Caco-2 (cell line): ENCODE data around the gene DSTN. TPM values are rescaled to one million over a fixed set of nuclear protein-coding genes. Genes with fewer than 3 reads are reported as not detected.

Source experiments
- BruUV-seq: library from RNA; stranded (reverse); fragments of 400-500 nt; replicated peaks from 2 replicates; lab custom pipeline; 2021; lab: Mats Ljungman, UMichigan
- CTCF ChIA-PET: fragments of 300-600 bp; sonication (Branson Sonifier 250); formaldehyde crosslinking; loops from one replicate; lab custom pipeline; 2022; ENCODE audit warnings: antibody characterized with exemption; lab: Charles Lee
- POLR2A ChIA-PET: fragments of 300-600 bp; sonication (Branson Sonifier 250); formaldehyde crosslinking; loops from one replicate; lab custom pipeline; 2022; ENCODE audit warnings: antibody characterized with exemption; lab: Charles Lee
- DNase-seq, 2 experiments: peaks; one replicate each; pipeline versions ENCODE4 v3.0.0 to v3.0.0-alpha.2; 2020 to 2022
- H3K27me3 ChIP-seq: replicated peaks from 2 replicates; pipeline ENCODE4 v1.6.0; 2011; ENCODE audit warnings: low read length; ENCODE audit not compliant: control insufficient read depth, insufficient read depth
- H3K36me3 ChIP-seq: 2 replicates; pipeline ENCODE4 v1.5.1; 2011; ENCODE audit warnings: low read length; ENCODE audit not compliant: control insufficient read depth, insufficient read depth
- H3K4me1 ChIP-seq: fragments of 250-450 bp; sonication (Bioruptor Pico); 2 replicates; pipeline ENCODE4 v1.5.1; 2020; ENCODE audit warnings: mild to moderate bottlenecking
- H3K4me3 ChIP-seq: 2 replicates; pipeline ENCODE4 v1.5.1; 2011; ENCODE audit warnings: low read depth, mild to moderate bottlenecking, control low read depth, low read length
- H3K9me3 ChIP-seq: fragments of 250-450 bp; sonication (Bioruptor Pico); 2 replicates; pipeline ENCODE4 v1.5.1; 2020; ENCODE audit warnings: mild to moderate bottlenecking, moderate library complexity
- H3K27ac Mint-ChIP-seq: one replicate; pipeline ENCODE4 v1.8.0; 2022; ENCODE audit warnings: mixed read lengths; ENCODE audit not compliant: unreplicated experiment
- H3K27me3 Mint-ChIP-seq: one replicate; pipeline ENCODE4 v1.8.0; 2022; ENCODE audit warnings: mixed read lengths; ENCODE audit not compliant: insufficient read depth, unreplicated experiment
- H3K36me3 Mint-ChIP-seq: one replicate; pipeline ENCODE4 v1.8.0; 2022; ENCODE audit warnings: mild to moderate bottlenecking, mixed read lengths; ENCODE audit not compliant: insufficient read depth, unreplicated experiment
- H3K4me1 Mint-ChIP-seq: one replicate; pipeline ENCODE4 v1.8.0; 2022; ENCODE audit warnings: low read depth, mixed read lengths; ENCODE audit not compliant: unreplicated experiment
- H3K4me3 Mint-ChIP-seq: one replicate; pipeline ENCODE4 v1.8.0; 2022; ENCODE audit warnings: mild to moderate bottlenecking, moderate library complexity, mixed read lengths; ENCODE audit not compliant: unreplicated experiment
- H3K9me3 Mint-ChIP-seq: one replicate; pipeline ENCODE4 v1.8.0; 2022; ENCODE audit warnings: mixed read lengths; ENCODE audit not compliant: unreplicated experiment
- CTCF ChIP-seq, 2 experiments: fragments of 200-600 bp in 1 of 2; IDR thresholded peaks; 1 replicate in 1 of 2; 2 replicates in 1 of 2; pipeline versions ENCODE4 v1.5.1 to v1.8.0; 2011 to 2022; ENCODE audit warnings: antibody characterized with exemption in 1 of 2, control low read depth in 1 of 2, inconsistent platforms in 1 of 2, low read depth in 1 of 2, low read length in 1 of 2, mild to moderate bottlenecking in 1 of 2, moderate library complexity in 1 of 2; ENCODE audit not compliant: insufficient read depth in 1 of 2, severe bottlenecking in 1 of 2, unreplicated experiment in 1 of 2
- intact Hi-C: fragments of 100-400 bp; cut with micrococcal nuclease; formaldehyde crosslinking; loops from one replicate; pipeline ENCODE4 v1.10.0; 2022; ENCODE audit not compliant: unreplicated experiment
- total RNA-seq: library from RNA; stranded (reverse); gene quantifications from 2 replicates; pipeline ENCODE4 v1.2.3, GENCODE V29; 2022

The DSTN gene
- total RNA-seq, 1 experiment from 2014 or later, result 318 TPM

- Mint-ChIP-seq H3K4me3 (no peak overlapping the region), H3K9me3 (no peaks in the 10 kb centered on the region), H3K27me3 (no peaks in the 10 kb centered on the region), H3K4me1 (peaks cover 25% of the 10 kb centered on the region), H3K36me3 (peaks cover 25% of the 10 kb centered on the region), H3K27ac (peak overlapping the region; percentile 11)
- BruUV-seq, result no TSS peak
- H3K4me1 ChIP-seq, result peaks cover 17% of the 10 kb centered on the region
- ChIA-PET CTCF (interaction anchor here (0.7 kb wide), 1 partner anchor 9 kb away, joined by 3 read pairs; no protein-coding TSS in a partner anchor), POLR2A (interaction anchor here (0.7 to 3.5 kb wide), 2 partner anchors 11 to 40 kb away, joined by 4 to 17 read pairs; partner anchors contain the start of gene DSTN)
- H3K4me3 ChIP-seq, result no peak overlapping the region
- H3K36me3 ChIP-seq, result no peaks in the 10 kb centered on the region
- TF ChIP-seq CTCF (IDR thresholded peaks at IDR 0.05; ENCODE audit: insufficient read depth in 1 of 2, low read depth in 1 of 2, low read length in 1 of 2, severe bottlenecking in 1 of 2, unreplicated experiment in 1 of 2), result no peak
- no peaks in the 10 kb centered on the region for H3K27me3 ChIP-seq
- H3K9me3 ChIP-seq, result no peaks in the 10 kb centered on the region
- intact Hi-C loops, result loop anchor here (2.0 kb wide), 1 partner anchor 14 kb away; no protein-coding TSS in a partner anchor
- no peak for DNase-seq
Measured at GRCh38 chr20:17580895-17581294, 11.0 kb downstream of the DSTN start.

DNA sequence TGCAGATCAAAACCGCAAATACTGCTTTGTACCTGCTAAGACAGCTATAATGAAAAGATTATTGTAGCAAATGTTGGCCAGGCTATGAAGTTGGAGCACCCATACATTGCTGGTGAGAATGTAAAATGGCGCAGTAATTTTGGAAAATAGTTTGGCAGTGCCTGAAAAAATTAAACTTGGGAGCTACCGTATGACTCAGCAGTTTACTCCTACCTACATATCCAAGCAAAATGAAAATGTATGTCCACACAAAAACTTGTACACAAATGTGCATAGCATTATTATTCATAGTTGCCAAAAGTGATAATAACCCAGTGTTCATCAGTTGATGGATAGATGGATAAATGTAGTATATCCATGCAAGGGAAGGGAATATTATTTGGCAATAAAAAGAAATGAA lies 13.3 kb downstream of the DSTN start:
- no peak overlapping the region for H3K4me3 ChIP-seq
- DNase-seq, result no peak
- H3K9me3 ChIP-seq, result no peaks in the 10 kb centered on the region
- H3K4me1 ChIP-seq, result peaks cover 12% of the 10 kb centered on the region
- peaks cover 30% of the 10 kb centered on the region for H3K4me1 Mint-ChIP-seq
- no TSS peak for BruUV-seq
- ChIA-PET CTCF (no interaction called here), POLR2A (interaction anchor here (0.6 to 1.0 kb wide), 3 partner anchors 11 to 169 kb away, joined by 3 to 4 read pairs (median 4); partner anchors contain the start of gene DSTN)
- H3K36me3 ChIP-seq, result peaks cover 1% of the 10 kb centered on the region; the same call in 1 of the 2 replicates
- no peaks in the 10 kb centered on the region for H3K27me3 Mint-ChIP-seq
- no peak overlapping the region for H3K4me3 Mint-ChIP-seq
- no peaks in the 10 kb centered on the region for H3K27me3 ChIP-seq
- H3K36me3 Mint-ChIP-seq, result peaks cover 34% of the 10 kb centered on the region
- H3K9me3 Mint-ChIP-seq, result no peaks in the 10 kb centered on the region
- no peak overlapping the region for H3K27ac Mint-ChIP-seq
- intact Hi-C loops, result no loop called here
- no peak for TF ChIP-seq CTCF (IDR thresholded peaks at IDR 0.05; ENCODE audit: insufficient read depth in 1 of 2, low read depth in 1 of 2, low read length in 1 of 2, severe bottlenecking in 1 of 2, unreplicated experiment in 1 of 2)

- DNase-seq, result no peak
- Mint-ChIP-seq H3K27me3 (no peaks in the 10 kb centered on the region), H3K27ac (no peak overlapping the region), H3K4me3 (no peak overlapping the region), H3K4me1 (peaks cover 23% of the 10 kb centered on the region), H3K9me3 (no peaks in the 10 kb centered on the region), H3K36me3 (peaks cover 37% of the 10 kb centered on the region)
- no peaks in the 10 kb centered on the region for H3K27me3 ChIP-seq
- intact Hi-C loops, result no loop called here
- no peak overlapping the region for H3K4me3 ChIP-seq
- peaks cover 12% of the 10 kb centered on the region for H3K4me1 ChIP-seq
- H3K36me3 ChIP-seq, result peaks cover 1% of the 10 kb centered on the region; the same call in 1 of the 2 replicates
- ChIA-PET CTCF (no interaction called here), POLR2A (no interaction called here)
- no peak for TF ChIP-seq CTCF (IDR thresholded peaks at IDR 0.05; ENCODE audit: insufficient read depth in 1 of 2, low read depth in 1 of 2, low read length in 1 of 2, severe bottlenecking in 1 of 2, unreplicated experiment in 1 of 2)
- BruUV-seq, result no TSS peak
- no peaks in the 10 kb centered on the region for H3K9me3 ChIP-seq
Measured at GRCh38 chr20:17584689-17585088, 14.8 kb downstream of the DSTN start.
